D721Med (cell line): Measurements from ENCODE around the gene NT5C.

Experiments
- DNase-seq: peaks from one replicate; pipeline ENCODE4 v3.0.0; 2011; ENCODE audit warnings: low spot score; ENCODE audit not compliant: insufficient read length
- FAIRE-seq: peaks from 2 replicates; lab custom pipeline; 2011; peaks lifted over from hg19 to GRCh38; lab: Jason Lieb, UNC
- TF ChIP-seq, protein P1 (sequence below): IDR thresholded peaks from 2 replicates; pipeline ENCODE4 v1.5.1; 2012; ENCODE audit warnings: mild to moderate bottlenecking, control low read depth; ENCODE audit not compliant: insufficient read depth; ENCODE audit errors: missing control alignments

The NT5C gene

DNA sequence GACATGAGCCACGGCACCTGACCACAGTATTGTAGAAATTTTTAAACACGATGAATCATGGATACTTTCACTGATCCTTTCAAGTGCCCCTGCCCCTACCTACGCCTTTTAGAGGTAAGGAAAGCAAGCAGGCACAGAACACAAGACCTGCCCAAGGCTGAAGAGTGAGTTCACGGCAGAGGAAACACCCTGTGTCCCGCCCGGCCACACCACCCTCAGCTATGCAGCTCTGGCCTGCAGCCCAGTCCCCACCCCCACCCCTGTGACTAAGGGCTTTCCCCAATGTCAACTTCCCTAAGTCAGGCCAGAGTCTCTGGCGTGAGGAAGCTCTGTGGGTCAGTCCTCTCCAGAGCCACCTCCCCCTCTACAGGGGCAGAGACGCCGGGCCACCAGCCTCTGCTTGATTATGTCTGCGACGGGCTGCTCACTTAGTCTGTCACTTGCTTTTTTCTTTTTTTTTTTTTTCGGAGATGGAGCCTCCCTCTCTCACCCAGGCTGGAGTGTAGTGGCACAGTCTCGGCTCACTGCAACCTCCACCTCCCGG is 35.4 kb downstream of the NT5C start:
- FAIRE-seq, result no peak
- no peak for DNase-seq

DNA sequence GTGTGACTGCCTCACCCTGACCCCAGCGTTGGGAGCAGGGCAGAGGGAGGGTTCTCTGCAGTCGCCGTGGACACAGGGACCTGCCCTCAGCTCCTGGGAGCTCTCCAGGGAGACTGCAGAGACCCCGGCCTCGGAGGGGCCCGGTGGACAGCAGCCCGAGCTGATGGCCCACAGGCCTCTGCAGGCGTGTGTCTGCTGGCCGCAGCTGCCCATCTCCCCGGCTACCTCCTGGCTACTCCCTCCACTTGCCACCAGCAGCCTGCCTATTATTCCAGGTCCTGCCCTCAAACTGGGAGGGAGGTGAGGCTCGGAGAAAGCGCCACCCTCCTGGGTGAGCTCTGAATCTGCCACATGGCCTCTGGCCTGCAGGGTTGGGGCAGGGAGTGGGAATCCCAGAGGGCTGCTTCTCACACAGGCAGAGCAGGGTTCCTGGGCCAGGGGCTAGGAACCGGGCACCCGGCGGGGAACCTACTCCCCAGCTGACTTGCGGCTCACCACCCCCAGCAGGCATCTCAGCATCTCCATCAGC is 36.6 kb downstream of the NT5C start:
- no peak for FAIRE-seq
- TF ChIP-seq, protein P1, sequence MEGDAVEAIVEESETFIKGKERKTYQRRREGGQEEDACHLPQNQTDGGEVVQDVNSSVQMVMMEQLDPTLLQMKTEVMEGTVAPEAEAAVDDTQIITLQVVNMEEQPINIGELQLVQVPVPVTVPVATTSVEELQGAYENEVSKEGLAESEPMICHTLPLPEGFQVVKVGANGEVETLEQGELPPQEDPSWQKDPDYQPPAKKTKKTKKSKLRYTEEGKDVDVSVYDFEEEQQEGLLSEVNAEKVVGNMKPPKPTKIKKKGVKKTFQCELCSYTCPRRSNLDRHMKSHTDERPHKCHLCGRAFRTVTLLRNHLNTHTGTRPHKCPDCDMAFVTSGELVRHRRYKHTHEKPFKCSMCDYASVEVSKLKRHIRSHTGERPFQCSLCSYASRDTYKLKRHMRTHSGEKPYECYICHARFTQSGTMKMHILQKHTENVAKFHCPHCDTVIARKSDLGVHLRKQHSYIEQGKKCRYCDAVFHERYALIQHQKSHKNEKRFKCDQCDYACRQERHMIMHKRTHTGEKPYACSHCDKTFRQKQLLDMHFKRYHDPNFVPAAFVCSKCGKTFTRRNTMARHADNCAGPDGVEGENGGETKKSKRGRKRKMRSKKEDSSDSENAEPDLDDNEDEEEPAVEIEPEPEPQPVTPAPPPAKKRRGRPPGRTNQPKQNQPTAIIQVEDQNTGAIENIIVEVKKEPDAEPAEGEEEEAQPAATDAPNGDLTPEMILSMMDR, result no peak
- DNase-seq, result no peak

More for the DNA sequence above, 35.4 kb downstream of the NT5C start:
- TF ChIP-seq, protein P1, result no peak

DNA sequence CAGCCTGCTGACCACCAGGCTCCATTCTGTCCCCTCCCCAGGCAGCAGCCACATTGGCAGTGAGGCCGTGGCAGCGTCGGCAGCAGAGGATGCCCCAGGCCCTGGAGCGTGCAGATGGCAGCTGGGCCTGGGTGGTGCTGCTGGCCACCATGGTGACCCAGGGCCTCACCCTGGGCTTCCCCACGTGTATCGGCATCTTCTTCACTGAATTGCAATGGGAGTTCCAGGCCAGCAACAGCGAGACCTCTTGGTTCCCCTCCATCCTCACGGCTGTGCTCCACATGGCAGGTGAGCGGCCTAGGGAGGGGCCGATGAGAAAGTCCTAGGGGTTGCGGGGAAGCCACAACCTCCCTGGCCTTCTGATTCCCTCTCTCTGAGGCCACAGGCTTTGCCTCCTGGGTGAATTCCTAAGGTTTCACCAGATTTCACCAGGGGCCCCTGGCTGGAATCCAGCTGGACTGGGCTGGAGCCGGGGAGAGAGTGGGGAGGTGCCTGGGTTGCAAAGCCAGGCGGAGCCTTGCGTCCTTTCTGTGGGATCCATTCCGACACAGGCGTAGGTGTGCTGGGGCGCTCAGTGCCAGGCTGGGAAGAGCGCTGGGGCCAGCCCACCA is 37.9 kb downstream of the NT5C start:
- DNase-seq, result no peak
- TF ChIP-seq, protein P1, result no peak
- FAIRE-seq, result no peak

DNA sequence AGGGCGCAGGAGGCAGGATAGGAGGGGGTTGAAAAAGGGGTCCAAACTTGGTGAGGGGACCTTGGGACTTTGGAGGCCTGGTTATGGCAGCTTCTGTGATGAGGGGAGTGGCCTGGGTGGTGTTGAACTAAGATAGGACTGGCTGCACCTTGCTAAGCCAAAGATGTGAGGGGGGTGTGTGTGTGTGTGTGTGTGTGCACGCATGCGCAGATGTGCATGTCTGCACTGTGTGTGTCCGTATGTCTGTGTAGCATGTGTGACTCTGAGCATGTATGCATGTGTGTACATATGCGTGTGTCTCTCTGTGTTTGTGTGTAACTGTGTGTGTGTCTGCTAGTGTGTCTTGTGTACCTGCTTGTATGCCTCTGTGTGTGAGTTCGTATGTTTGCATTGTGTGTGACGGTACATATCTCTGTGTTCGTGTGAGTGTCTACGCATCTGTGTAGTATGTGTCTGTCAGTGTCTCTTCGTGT is 39.7 kb downstream of the NT5C start:
- no peak for FAIRE-seq

DNA sequence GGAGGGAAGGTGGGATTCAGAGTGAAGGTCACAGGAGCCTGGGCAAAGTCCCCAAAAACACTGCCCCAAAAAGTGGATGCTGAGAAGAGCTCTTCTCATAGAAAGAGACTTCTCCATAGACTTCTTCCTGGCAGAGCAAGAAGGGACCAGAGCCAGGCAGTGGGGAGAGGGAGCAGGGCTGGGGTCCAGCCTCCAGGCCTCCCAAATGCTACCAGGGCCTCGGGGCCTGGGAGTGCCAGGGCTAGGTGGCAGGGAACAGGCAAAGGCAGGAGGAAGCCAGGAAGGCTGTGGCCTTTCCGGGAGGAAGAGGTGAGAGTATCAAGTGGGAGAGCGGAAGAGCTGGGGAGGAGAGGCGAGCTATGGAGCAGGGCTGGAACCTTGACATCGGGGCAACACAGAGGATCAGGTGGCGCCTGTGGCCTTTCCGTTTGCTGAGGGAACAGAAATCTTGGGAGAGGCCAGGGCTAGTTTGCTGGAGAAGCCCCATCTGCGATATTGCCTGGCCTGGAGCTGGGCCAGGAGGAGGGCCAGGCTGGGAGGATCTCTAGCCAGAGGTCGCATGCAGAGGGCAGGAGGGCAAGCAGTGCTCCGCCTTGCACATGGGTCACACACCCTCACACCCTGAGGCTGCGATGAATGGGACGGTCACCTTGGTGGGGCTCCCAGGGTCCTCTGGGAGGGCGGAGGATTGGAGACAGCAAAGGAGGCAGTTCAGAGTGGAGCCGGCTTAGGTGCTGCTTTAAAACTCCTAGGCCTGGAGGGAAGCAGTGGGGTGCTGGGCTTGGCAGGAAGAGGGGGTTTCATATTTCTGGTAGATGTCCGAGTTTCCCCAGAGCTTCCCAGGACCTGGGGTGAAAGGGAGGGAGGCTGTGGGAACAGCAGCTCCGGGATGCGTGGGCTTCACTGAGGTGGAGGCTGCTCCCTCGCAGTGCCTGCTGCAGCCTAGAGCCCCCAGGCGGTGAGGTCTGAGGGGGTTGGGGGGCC is 40.4 kb downstream of the NT5C start:
- TF ChIP-seq, protein P1, result no peak
- DNase-seq (no peak), FAIRE-seq (no peak)

More for the DNA sequence above, 39.7 kb downstream of the NT5C start:
- TF ChIP-seq, protein P1, result no peak
- DNase-seq, result no peak

DNA sequence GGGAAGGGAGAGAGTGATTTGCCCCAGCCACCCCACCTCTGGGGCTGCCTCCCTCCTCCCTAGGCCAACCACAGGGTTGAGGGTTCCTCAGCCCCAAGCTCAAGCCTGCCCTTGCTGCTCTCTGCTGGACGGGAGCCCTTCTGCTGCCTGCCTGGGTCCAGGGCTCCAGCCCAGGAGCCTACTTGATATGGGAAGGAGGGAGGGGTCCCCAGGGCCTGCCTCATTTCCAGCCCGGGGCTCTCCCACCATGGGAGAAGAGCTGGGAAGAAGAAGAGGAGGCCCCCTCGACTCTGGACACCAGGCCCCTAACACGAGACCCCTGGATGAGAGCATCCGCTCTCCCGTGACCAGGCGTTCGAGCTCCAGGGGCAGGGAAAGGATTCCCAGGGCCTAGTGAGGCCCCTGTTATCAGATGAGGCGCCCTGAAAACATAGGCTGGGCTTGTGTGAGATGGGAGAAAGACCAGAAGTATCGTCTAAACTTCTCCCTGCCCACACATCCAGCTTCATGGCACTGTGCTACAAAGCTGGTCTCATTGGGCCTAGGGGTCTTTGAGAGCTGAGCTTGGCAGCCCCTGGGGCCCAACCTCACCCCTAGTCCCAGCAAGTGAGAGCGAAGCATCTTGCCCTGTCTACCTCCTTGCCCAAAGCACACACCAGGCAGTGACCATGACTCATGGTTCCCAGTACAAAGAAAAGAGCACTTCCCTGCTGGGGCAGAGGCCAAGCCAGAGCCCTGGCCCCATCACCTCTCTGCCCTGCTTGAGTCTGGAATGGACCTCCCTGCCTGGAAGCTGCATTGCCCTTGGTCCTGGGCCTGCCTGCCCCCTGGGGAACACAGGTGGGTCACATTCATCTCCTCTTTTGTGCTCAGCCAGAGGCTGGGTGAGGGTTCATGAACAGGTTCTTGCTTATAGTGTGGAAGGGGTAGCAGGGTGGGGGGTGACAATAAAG is 42.8 kb downstream of the NT5C start:
- TF ChIP-seq, protein P1, result no peak
- FAIRE-seq (no peak), DNase-seq (no peak)
